Activated naive CD8-positive, alpha-beta T cell treated with anti-CD3 and anti-CD28 coated beads, Interleukin-2, amount 50 U/mL, for 16 hours (primary cell): ENCODE measurements around the gene PPP1R3G.
"Not testable (repeated sequence)": the region's sequence is repeated elsewhere in the genome, so short reads cannot be mapped to it uniquely, and the experiment has no call there.

Experiments
- DNase-seq: peaks from one replicate; pipeline ENCODE4 v3.0.0-alpha.2; 2020; ENCODE audit warnings: low read depth, low spot score

PPP1R3G gene

GRCh38 chr6:5084781-5085647 lies at the start of gene PPP1R3G:
Gene PPP1R3G (plus strand): TSS chr6:5085341. CDS start chr6:5085486, 145 bp downstream.
- no peak for DNase-seq

- no peak for DNase-seq
Observed at GRCh38 chr6:5036269-5036668, 48.9 kb upstream of the PPP1R3G start.

- no peak for DNase-seq
Observed at GRCh38 chr6:5041955-5042354, 43.2 kb upstream of the PPP1R3G start.

GRCh38 chr6:5042436-5042835 lies 42.7 kb upstream of the PPP1R3G start:
- no peak for DNase-seq

GRCh38 chr6:5044866-5045265 lies 40.3 kb upstream of the PPP1R3G start:
- no peak for DNase-seq

- no peak for DNase-seq
Observed at GRCh38 chr6:5045416-5045815, 39.7 kb upstream of the PPP1R3G start.

GRCh38 chr6:5046430-5046829 lies 38.7 kb upstream of the PPP1R3G start:
- no peak for DNase-seq

GRCh38 chr6:5050009-5050408 lies 35.1 kb upstream of the PPP1R3G start:
- DNase-seq, result no peak

GRCh38 chr6:5051394-5051793 lies 33.7 kb upstream of the PPP1R3G start:
- no peak for DNase-seq

- DNase-seq, result no peak
Observed at GRCh38 chr6:5053038-5053437, 32.1 kb upstream of the PPP1R3G start.

GRCh38 chr6:5053864-5054244 lies 31.3 kb upstream of the PPP1R3G start:
- no peak for DNase-seq

GRCh38 chr6:5054245-5054873 lies 30.8 kb upstream of the PPP1R3G start:
- no peak for DNase-seq

- no peak for DNase-seq
Observed at GRCh38 chr6:5055118-5055517, 30.0 kb upstream of the PPP1R3G start.

GRCh38 chr6:5058254-5058653 lies 26.9 kb upstream of the PPP1R3G start:
- no peak for DNase-seq

GRCh38 chr6:5059036-5059896 lies 25.9 kb upstream of the PPP1R3G start:
- DNase-seq, result no peak

GRCh38 chr6:5060439-5060838 lies 24.7 kb upstream of the PPP1R3G start:
- not testable (repeated sequence) for DNase-seq

GRCh38 chr6:5061152-5061551 lies 24.0 kb upstream of the PPP1R3G start:
- DNase-seq, result no peak

GRCh38 chr6:5063617-5064016 lies 21.5 kb upstream of the PPP1R3G start:
- DNase-seq, result no peak

- no peak for DNase-seq
Observed at GRCh38 chr6:5066456-5067093, 18.6 kb upstream of the PPP1R3G start.

GRCh38 chr6:5067305-5067704 lies 17.8 kb upstream of the PPP1R3G start:
- DNase-seq, result no peak

GRCh38 chr6:5068153-5068751 lies 16.9 kb upstream of the PPP1R3G start:
- no peak for DNase-seq
